IPS-NIHi7 (cell line): ENCODE data around the gene CAPN10.

Experiments
- DNase-seq: peaks from one replicate; pipeline ENCODE4 v3.0.0; 2012; ENCODE audit warnings: mixed read lengths; ENCODE audit errors: extremely low spot score

The CAPN10 gene

DNA sequence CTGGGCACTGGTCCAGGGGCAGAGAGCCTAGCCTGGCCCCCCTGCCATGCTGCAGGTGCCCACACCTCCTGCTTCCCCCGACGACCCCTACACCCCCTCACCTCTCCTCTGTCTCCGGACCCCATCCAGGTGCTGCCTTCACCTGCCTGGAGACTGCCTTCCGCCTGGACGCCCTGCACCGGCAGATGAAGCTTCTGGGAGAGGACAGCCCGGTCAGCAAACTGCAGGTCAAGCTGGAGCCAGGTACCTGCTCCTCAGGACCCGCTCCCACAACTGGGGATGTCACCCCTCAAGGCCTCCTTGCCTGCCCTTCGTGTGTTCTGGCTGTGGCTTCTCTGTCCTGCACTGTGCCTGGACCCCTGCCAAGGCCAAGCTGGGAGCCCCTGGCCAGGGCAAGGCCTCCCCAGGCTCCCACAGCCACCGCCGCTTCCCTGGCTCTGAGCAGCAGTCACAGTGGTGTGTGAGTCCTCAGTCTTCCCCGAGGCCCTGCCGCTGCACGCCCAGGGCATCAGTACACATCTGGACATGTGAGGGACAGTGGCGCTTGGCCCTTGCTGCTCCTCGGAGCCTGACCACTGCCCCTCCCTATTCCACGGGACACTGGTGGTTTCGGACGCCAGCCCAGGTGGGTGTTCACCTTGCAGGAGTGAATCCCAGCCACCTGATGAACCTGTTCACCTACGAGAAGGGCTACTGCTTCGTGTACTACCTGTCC, 12.0 kb upstream of the CAPN10 start:
- no peak for DNase-seq

DNA sequence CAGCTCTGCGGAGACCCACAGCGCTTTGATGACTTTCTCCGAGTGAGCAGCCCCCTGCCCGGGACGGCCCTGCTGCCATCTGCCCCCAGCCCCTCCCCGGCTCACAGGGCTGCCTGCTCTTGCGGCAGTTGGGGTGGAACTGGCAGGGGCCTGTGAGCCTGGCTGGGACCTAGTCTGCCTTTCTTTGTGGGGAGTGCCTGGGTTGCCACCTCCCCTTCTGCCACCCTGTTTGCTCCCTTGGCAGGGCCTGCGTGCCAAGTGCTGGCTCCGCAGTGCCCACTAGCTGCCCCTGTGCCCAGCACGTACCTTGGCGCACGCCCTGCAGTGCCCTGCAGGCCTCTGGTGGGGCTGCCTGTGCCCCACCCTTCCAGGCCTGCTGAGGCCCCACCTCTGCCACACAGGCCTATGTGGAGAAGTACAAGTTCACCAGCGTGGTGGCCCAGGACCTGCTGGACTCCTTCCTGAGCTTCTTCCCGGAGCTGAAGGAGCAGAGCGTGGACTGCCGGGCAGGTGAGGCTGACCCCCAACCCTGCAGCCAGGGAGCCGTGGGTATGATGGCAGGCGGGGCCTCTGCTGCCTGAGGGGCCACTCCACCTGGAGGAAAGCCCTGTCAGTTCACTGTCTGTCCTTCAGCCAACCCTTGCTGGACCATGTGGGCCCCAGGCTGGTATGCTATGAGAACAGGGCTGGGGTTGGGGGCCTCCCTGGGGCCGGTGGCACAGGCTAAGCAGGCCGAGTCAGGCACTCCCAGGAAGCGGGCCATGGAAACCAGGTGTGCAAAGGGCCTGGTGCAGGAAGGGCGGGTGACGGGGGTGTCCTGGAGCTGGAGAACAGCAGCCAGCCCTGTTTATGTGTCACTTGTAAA, 11.2 kb upstream of the CAPN10 start:
- DNase-seq = no peak

DNA sequence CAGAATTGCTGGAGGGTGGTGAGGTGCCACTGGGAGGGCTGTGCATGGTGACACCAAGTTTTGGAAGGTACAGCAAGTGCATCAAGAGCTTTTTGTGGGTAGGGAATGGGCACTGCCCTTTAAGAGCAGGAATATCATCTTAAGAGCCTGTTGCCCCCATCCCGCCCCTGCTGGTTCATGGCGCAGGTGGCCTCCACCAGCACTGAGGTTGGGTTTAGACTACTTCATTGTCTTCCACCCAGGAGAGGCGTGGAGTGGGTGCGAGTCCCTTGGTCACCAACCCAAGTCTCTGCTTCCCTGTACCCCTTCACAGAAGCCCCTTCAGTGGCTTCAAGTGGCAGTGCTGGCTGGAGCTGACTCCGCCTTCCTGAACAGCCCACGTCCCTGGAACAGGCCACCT, 10.5 kb upstream of the CAPN10 start:
- DNase-seq = no peak

DNA sequence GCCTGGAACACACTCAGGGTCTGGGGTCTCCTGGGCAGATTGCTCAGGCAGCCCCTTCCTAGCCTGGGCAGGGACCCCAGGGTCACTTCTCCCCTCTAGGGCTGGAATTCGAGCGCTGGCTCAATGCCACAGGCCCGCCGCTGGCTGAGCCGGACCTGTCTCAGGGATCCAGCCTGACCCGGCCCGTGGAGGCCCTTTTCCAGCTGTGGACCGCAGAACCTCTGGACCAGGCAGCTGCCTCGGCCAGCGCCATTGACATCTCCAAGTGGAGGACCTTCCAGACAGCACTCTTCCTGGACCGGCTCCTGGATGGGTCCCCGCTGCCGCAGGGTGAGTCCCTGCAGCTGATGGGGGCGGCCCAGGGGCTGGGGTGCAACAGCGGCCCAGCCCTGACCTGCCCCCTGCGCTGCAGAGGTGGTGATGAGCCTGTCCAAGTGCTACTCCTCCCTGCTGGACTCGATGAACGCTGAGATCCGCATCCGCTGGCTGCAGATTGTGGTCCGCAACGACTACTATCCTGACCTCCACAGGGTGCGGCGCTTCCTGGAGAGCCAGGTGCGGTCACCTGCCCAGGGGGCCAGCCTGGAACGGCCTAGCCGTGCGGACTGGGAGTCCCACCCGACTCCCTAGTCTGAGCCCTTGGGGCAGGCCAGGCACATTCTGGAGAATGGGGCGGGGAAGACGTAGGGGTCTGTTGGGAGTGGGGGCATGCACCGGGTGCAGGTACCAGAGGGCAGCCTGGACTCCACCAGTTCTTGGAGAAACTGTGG, 9.9 kb upstream of the CAPN10 start:
- no peak for DNase-seq

DNA sequence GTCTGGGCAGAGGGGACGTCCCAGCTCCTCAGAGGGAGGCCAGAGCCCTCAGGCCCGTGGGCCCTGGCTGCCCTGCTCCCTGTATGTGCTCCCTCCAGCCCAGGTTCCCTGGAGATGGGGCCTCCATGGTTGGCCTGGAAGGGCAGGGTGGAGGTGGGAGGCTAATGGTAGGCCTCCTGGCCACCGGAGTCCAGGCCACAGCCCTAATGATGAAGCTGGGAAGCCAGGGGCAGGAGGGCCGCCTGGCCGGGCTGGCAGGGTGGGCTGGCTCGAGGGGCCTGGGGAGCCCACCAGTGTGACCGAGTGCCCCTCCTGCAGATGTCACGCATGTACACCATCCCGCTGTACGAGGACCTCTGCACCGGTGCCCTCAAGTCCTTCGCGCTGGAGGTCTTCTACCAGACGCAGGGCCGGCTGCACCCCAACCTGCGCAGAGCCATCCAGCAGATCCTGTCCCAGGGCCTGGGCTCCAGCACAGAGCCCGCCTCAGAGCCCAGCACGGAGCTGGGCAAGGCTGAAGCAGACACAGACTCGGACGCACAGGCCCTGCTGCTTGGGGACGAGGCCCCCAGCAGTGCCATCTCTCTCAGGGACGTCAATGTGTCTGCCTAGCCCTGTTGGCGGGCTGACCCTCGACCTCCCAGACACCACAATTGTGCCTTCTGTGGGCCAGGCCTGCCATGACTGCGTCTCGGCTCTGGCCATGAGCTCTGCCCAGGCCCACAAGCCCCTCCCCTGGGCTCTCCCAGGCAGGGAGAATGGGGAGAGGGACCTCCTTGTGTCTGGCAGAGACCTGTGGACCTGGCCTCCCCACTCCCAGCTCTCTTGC, 9.0 kb upstream of the CAPN10 start:
- DNase-seq = no peak

DNA sequence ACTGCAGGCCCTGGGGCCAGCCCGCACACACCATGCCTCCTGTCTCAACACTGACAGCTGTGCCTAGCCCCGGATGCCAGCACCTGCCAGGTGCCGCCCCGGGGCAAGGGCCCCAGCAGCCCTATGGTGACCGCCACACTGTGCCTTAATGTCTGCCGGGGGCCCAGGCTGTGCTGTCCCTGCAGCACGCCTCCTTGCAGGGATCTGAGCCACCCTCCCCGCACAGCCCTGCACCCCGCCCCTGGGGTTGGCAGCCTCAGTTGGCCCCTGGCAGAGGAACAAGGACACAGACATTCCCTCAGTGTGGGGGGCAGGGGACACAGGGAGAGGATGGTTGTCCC, 8.5 kb upstream of the CAPN10 start:
- no peak for DNase-seq

DNA sequence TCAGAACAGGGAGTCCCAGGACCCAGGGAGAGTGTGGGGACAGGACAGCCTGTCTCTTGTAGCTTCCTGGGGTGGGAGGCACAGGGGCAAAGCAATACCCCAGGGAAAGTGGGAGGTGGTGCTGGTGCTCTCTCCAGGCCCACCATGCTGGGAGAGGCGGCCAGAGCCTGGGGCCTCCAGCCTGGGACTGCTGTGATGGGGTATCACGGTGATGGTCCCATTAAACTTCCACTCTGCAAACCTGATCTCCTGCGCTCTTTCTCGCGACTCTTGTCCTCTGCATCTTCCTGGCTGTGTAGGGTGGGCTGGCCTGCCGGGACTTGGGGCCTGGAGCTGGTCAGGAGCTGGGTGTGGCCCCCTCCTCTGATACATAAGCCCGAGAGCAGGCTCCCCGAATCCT, 8.0 kb upstream of the CAPN10 start:
- no peak for DNase-seq

DNA sequence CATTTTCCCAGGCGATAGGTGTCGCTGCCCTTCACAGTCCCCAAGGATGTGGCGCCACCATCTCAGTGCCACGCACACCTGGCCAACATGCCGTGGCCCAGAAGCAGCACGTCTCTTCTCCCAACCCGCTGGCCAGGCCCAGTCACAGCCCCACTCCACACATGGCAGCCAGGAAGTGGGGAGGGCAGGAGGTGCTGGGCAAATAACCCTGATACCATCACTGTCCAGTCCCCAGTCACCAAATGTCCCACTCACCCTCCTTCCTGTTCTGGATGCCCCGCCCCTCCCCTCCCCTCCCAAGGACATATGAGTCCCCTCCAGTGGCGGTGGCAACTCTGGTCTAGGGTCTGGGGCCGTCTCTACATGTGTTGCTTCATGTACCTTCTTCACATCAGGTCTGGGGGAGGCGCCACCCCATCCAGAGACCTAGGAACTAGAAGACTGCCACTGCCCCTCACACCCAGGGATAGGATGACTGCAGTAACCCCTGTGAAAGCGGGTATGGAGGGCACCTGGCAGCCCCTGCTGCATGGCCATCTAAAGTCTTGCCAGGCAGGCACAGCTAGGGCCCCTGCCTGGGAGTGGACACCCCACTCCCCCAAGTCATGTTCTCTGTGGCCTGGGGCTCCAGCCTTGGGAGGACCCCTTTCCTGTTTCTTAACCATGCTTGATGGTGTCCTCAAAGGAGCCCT, 7.3 kb upstream of the CAPN10 start:
- no peak for DNase-seq

DNA sequence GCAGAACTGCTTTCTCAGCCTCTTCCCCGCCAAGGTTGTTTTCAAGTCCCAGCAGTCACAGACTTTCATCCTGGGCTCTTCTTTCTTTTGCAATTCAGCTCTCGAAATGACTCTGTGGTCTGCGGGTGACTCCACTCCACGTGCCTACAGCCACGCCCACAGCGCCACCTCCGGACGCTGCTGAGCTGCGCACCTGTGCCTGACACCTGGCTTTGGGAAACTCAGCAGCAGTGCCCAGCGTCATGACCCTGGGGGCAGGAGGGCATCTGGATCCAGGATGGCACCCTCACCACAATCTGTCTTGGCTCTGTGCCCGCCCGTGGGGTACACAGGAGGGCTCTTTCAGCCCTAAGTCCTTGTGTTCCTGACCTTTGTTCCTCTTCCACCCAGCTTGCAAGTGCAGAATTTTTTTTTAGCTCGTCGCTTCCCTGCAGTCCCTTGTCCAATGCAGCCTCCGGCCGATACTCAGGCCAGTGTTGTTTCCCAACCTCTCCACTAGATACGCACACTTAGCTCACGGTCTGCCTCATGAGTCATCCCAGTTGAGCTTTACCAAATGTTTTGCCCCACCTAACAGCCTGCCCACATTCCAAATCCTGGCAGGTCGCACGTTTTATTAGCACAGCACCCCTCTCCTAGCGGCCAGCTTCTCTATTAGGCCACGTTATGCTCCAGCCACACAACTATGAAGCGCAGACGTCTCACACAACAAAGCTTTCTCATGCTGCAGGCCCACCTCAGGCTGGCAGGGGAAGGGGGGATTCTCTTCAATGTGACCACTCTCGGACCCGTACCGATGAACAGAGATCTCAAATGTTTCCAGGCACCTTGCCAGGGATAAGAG, 6.5 kb upstream of the CAPN10 start:
- peak; percentile 45 for DNase-seq

DNA sequence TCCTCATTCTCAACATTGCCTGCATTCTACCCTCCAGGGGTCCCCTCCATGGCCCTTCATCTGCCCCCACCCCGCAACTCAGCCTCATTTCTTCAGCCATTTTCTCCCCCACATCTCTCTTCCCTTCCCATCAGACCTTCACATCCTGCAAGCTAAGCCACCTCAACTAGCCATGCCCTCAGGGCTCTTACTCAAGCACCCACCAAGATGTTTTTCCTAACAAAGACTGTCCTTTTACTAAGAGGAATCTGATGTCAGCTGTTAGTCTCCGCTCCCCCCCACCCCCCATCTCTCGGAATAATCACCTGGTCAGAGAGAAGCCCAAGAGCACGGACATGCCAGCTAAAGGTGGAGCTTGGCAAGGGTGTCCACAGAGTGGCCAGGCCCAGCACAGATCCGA, 4.7 kb upstream of the CAPN10 start:
- DNase-seq = no peak

DNA sequence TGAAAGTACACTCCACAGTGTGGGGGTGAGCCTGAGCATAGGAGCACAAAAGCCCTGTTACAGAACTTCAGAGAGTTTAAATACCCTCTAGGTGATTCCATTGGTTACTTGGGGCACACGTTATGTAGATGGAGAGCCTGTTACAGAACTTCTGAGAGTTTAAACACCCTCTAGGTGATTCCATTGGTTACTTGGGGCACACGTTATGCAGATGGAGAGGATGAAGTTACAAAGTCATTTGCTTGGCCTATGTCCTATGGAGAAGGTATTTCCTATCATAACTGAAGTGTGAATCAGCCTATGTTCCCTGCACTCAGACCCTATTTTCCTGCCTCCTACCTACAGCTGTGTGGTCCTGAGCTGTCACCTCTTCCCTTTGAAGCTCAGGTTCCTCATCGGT, 3.8 kb upstream of the CAPN10 start:
- DNase-seq = no peak

DNA sequence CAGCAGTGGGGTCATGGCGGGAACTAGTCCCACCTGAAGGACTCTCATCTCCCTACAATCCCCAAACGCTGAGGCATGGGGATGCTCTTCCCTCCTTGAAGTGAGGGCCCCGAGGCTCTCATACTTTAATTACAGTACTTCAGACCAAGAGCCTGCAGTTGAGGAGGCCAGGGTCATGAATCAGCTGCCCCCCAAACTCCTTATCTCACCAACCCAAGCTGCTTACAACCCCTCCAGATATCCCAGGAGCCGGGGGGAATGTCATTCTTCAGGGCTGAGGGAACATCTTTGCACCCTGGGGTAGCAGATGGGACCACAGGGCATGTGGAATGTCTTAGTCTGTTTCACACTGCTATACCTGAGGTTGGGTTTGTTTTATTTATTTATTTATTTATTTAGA, 2.8 kb upstream of the CAPN10 start:
- no peak for DNase-seq

DNA sequence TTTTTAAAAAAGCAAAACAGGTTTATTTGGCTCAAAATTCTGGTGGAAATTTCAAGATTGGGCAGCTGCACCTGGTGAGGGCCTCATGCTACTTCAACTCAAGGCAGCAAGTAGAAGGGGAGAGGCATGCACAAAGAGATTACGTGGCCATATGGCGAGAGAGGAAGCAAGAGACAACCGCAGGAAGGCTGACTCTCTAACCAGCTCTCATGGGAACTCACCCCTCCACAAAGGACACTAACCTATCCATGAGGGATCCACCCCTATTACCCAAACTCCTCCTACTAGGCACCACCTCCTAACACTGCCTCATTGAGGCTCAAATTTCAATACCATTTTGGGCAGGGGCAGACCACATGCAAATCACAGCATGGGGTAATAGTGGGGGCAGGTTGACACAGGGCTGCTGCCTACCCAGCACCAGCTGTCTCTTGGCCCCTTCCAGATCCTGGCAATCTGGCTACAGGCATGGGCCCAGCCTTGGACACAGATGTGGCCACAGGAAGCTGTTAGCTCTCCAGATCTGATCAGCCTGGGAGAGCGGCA, 2.0 kb upstream of the CAPN10 start:
- peak; percentile 34 for DNase-seq

DNA sequence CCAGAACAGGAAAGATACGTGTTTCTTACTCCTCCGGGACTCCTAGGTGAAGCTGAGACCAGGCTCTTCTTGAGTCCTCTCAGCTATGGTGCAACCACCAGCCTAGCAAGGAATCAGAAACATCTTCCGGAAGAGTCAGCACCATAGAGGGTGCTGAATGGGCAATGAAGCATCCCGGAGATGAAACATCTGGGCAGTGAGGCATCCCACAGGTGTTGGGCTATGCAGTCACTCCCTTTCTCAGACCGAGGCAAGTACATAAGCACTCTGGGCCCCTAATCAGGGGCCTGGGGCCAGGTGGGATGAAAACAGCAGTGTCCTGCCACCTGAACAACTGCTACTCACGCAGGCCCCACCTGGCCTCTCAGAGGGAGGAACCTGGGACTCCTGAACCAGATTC, 1.4 kb upstream of the CAPN10 start:
- no peak for DNase-seq

DNA sequence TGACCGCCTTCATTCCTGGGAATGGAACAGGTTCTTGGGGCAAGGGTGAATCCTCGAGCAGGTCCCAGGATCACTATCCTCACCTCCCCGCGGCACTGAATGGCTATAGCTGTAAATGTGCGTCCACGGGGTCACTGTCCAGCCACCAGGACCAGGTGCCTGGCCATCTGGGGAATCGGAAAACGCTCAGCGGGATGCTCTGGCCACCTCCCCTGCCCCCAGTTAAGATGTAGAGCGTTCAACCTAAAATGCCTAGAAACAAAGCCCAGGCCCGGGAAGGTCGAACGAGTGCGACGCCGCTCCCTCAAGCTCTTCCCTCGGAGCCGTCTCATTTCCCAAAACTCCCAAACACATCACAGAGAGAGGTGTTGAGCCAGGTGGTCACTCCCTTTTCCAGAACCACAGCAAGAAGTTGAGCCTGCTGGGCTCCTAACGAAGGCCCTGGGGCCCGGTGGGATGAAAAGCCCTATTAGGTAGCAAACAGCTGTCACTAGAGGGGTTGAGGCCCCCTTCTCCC, 795 bp upstream of the CAPN10 start:
- DNase-seq = no peak

DNA sequence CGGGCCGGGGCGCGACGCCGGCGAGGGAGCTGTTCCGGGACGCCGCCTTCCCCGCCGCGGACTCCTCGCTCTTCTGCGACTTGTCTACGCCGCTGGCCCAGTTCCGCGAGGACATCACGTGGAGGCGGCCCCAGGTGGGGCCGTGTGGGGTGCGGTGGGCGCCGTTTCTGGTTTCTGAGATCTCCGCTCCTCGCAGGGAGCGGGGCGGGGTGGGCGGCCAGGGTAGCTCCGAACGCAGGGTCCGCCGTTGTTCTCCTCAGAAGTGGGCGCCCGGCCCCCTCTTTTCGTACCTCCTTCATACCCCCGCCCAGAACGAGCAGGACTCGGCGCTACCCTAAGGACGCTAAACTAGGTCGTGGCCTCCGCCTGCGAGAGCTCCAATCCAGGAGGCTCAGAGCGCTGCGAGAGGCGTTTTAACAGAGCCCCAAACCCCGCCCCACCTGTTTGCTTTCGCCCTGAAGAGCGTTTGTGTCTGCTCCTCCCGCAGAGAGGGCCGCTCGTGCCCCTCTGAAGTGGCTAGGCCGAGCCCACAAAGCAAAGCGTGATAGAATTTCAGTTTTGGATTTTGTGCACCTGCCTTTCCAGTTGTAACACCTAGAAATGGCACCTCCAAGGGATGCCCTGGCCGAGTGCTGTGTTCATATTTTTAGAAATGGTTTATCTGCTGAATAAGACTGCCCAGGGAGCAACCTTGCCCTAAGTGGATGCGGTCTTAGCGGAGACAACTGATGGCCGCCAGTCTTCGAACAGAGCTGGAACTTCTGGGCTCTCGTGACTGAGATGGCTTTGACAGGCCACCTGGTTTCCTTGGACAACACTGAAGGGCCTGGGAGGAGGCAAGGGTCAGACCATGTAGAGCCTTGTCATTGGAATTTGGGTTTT, 626 bp downstream of the CAPN10 start:
- DNase-seq = peak; percentile 55

DNA sequence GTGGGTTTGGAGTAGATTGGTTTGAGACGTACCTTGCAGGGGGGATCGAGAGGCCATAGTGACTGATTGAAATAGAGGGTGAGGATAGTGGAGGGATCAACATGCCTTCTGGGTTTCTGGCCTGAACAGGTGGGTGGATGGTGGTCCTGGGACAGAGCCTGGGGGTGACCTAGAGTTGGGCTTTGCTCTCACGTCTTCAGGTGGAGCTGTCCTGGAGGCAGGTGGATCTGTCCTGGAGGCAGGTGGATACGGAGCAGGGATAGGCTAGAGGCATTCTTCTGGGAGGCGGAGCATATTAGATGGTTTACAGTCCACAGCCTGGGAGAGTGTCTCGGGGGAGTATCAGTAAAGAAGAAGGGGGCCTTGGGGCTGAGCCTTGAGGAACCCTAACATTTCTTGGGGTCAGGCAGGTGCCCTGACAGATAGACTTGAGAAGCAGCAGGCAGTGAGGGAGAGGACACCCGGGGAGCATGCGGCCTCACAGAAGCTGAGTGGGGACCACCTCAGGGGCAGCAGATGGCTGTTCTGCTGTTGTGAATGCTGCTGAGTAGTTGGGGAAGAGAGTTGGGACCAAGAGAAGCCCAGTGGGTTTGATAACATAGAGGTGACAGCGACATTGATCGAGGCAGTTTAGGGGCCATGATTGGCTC, 1.6 kb downstream of the CAPN10 start:
- DNase-seq = no peak

DNA sequence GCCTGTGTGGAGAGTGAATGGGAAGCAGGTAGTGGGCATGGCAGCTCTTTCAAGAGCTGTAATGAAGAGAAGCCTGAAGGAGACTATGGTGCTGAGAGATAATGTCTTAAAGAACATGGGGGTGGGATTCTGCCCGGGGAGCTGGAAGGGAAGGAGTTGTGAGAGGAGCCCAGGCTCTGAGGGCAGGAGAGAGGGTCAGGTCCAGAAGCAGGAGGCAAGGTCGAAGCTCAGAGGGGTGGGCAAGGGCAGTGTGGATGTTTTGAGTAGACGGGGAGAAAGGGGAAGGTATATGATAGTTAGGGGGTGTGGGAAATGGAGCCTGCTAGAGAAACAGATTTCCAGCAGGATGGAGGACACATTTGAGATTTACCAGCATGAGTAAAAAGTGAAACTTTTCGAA, 2.1 kb downstream of the CAPN10 start:
- DNase-seq = no peak
